OCI-LY7 (cell line): ENCODE results near the gene PGPEP1. TPM values are rescaled to one million over a fixed set of nuclear protein-coding genes. Genes with fewer than 3 reads are reported as not detected.

ENCODE experiments used
- BruUV-seq: library from RNA; stranded (reverse); fragments of 400-500 nt; replicated peaks from 2 replicates; lab custom pipeline; 2021; lab: Mats Ljungman, UMichigan
- CTCF ChIA-PET: fragments of 300-600 bp; sonication (Branson Sonifier 250); formaldehyde crosslinking; loops from one replicate; lab custom pipeline; 2022; ENCODE audit warnings: antibody characterized with exemption; ENCODE audit not compliant: unreplicated experiment; lab: Charles Lee
- POLR2A ChIA-PET: fragments of 300-600 bp; sonication (Branson Sonifier 250); formaldehyde crosslinking; loops from one replicate; lab custom pipeline; 2022; ENCODE audit warnings: antibody characterized with exemption; lab: Charles Lee
- DNase-seq: peaks from one replicate; pipeline ENCODE4 v3.0.0-alpha.2; 2015; ENCODE audit warnings: low spot score
- H2AFZ ChIP-seq: fragments of 200-600 bp; sonication (generic), shearing (Covaris generic); 2 replicates; pipeline ENCODE4 v1.6.1; 2014; ENCODE audit warnings: mild to moderate bottlenecking, antibody characterized with exemption, low read length, moderate library complexity
- H3K27ac ChIP-seq: fragments of 200-600 bp; sonication (generic); 2 replicates; pipeline ENCODE4 v1.5.1; 2014; ENCODE audit warnings: mixed run types, low read depth, mild to moderate bottlenecking, moderate library complexity, low read length, inconsistent platforms; ENCODE audit not compliant: poor library complexity, severe bottlenecking
- H3K36me3 ChIP-seq: fragments of 200-600 bp; sonication (generic); 2 replicates; pipeline ENCODE4 v1.6.1; 2014; ENCODE audit warnings: mild to moderate bottlenecking, antibody characterized with exemption, low read length, moderate library complexity, mixed read lengths; ENCODE audit not compliant: insufficient read depth
- H3K4me1 ChIP-seq: fragments of 200-600 bp; sonication (generic); 2 replicates; pipeline ENCODE4 v1.5.1; 2014; ENCODE audit warnings: mild to moderate bottlenecking, low read length; ENCODE audit not compliant: insufficient read depth, poor library complexity, severe bottlenecking
- H3K4me2 ChIP-seq: fragments of 200-600 bp; sonication (generic); 2 replicates; pipeline ENCODE4 v1.6.1; 2014; ENCODE audit warnings: mild to moderate bottlenecking, low read length
- H3K4me3 ChIP-seq: fragments of 200-600 bp; sonication (generic); 2 replicates; pipeline ENCODE4 v1.5.1; 2014; ENCODE audit warnings: mild to moderate bottlenecking, low read depth, low read length; ENCODE audit not compliant: poor library complexity, severe bottlenecking
- H3K79me2 ChIP-seq: fragments of 200-600 bp; sonication (generic); 2 replicates; pipeline ENCODE4 v1.6.1; 2016; ENCODE audit warnings: low read depth, mild to moderate bottlenecking, low read length, moderate library complexity, mixed read lengths; ENCODE audit not compliant: insufficient read depth
- H3K9me2 ChIP-seq: fragments of 200-600 bp; sonication (generic); 2 replicates; pipeline ENCODE4 v1.6.1; 2016; ENCODE audit warnings: mild to moderate bottlenecking, low read length, mixed read lengths; ENCODE audit not compliant: insufficient read depth
- H3K9me3 ChIP-seq: fragments of 200-600 bp; sonication (generic); 2 replicates; pipeline ENCODE4 v1.6.1; 2014; ENCODE audit warnings: mild to moderate bottlenecking, mixed run types, low read length, mixed read lengths
- H4K20me1 ChIP-seq: fragments of 200-600 bp; sonication (generic); 2 replicates; pipeline ENCODE4 v1.6.1; 2014; ENCODE audit warnings: mild to moderate bottlenecking, antibody characterized with exemption, low read length, moderate library complexity, mixed read lengths; ENCODE audit not compliant: insufficient read depth
- EZH2phosphoT487 ChIP-seq: fragments of 200-600 bp; sonication (generic); IDR thresholded peaks from 2 replicates; pipeline ENCODE4 v1.6.1; 2018; ENCODE audit warnings: low read depth, borderline replicate concordance, mild to moderate bottlenecking, mixed run types, antibody characterized with exemption, low read length, moderate library complexity, mixed read lengths
- intact Hi-C: fragments of 100-400 bp; cut with micrococcal nuclease; formaldehyde crosslinking; loops from one replicate; pipeline ENCODE4 v1.10.0; 2022; ENCODE audit not compliant: unreplicated experiment
- total RNA-seq, 2 experiments: library from RNA; depleted of rRNA in 1 of 2; stranded (reverse); fragments of >200 nt in 1 of 2; shearing (Covaris generic) in 1 of 2; gene quantifications; 2 replicates each; pipeline ENCODE4 v1.2.3, GENCODE V29; 2014 to 2022
- TF ChIP-seq, protein P1 (sequence below): fragments of 200-600 bp; sonication (generic); conservative IDR thresholded peaks from 2 replicates; pipeline ENCODE4 v1.5.1; 2014; ENCODE audit warnings: mild to moderate bottlenecking, antibody characterized with exemption, low read length, moderate library complexity, mixed read lengths

PGPEP1 gene
- total RNA-seq, 2 experiments from 2014 or later = 15.2 to 44.1 TPM

DNA sequence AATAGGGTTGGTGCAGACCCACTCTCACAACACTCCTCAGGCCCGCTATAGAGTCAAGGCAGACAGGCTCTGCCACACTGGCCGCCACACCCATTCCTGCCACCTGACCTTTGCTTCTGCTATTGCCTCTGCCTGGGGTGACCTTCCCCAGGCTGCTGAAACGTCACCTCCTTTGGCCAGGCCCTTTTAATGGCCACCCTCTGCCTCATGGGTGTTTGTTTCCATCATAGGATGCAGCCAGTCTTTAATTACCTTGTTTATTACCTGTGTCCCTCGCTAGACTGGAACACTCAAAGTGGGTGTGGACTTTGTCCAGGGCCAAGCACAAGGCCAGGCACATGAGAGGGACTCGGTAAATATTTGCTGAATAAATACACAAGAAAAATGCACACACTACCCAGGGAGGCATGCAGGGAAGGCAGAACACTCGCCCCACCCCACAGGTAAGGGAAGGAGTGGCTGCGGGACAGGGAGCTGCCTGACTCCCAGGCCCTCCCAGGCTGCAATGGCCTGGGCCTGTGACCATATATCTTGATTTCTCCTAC, 20.7 kb upstream of the PGPEP1 start:
- Histone ChIP-seq H4K20me1 (no peaks in the 10 kb centered on the region; the same call in 1 of the 2 replicates), H3K4me3 (no peak overlapping the region), H3K36me3 (peaks cover 50% of the 10 kb centered on the region), H3K9me2 (no peaks in the 10 kb centered on the region), H3K9me3 (no peaks in the 10 kb centered on the region), H3K27ac (no peak overlapping the region), H3K4me2 (no peak overlapping the region), H2AFZ (no peak overlapping the region), H3K4me1 (peaks cover 44% of the 10 kb centered on the region), H3K79me2 (peaks cover 47% of the 10 kb centered on the region)
- no peak for DNase-seq
- CTCF ChIA-PET = no interaction called here
- POLR2A ChIA-PET = interaction anchor here (4.0 kb wide), 1 partner anchor 39 kb away, joined by 44 read pairs; the partner anchor contains the start of gene JUND
- TF ChIP-seq, protein P1, sequence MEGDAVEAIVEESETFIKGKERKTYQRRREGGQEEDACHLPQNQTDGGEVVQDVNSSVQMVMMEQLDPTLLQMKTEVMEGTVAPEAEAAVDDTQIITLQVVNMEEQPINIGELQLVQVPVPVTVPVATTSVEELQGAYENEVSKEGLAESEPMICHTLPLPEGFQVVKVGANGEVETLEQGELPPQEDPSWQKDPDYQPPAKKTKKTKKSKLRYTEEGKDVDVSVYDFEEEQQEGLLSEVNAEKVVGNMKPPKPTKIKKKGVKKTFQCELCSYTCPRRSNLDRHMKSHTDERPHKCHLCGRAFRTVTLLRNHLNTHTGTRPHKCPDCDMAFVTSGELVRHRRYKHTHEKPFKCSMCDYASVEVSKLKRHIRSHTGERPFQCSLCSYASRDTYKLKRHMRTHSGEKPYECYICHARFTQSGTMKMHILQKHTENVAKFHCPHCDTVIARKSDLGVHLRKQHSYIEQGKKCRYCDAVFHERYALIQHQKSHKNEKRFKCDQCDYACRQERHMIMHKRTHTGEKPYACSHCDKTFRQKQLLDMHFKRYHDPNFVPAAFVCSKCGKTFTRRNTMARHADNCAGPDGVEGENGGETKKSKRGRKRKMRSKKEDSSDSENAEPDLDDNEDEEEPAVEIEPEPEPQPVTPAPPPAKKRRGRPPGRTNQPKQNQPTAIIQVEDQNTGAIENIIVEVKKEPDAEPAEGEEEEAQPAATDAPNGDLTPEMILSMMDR = no peak
- TF ChIP-seq EZH2phosphoT487 = no peak
- intact Hi-C loops = no loop called here
- BruUV-seq = no TSS peak

DNA sequence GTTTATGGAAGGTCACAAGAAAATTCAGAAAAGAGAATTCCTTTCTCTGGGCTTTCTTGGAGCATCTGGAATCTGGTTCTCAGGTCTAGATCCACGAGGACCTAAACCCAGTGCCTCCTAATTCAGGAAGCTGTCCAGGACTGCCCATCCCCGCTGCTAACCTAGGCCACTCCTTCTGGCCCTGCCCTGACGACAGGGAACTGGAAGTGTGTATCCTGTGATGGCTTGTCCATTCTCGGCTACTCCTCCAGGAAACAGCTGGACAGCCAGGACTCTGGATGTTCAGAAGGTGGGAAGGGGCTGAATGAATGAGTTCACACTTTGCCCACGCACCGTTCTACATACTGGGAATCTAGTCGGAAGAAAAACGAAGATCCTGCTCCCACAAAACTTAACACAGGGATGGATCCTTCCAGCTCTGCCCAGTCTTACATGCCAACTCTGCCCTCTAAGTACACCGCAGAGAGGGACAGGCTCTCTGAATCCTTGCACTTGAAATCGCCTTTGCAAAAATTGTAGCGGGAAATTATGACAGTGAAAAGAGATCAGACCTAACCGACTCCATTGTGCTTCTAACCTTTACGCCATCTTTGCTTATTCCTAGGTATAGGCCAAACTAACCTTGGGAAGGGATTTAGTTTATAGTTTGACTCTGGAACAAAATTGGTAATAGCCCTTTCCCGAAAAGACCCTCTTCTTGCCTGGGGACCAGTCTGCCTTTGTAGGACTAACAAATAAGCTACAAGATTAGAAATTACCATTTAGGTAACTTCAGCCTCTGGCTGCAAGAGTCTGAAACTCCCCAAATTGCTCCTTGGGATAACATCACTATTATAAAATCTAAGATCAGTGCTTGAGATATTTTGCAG, 19.3 kb upstream of the PGPEP1 start:
- Histone ChIP-seq H3K4me1 (peaks cover 54% of the 10 kb centered on the region), H3K36me3 (peaks cover 38% of the 10 kb centered on the region), H3K27ac (peak overlapping the region; percentile 83), H3K4me2 (peak overlapping the region; percentile 97), H2AFZ (no peak overlapping the region), H3K9me2 (no peaks in the 10 kb centered on the region), H4K20me1 (no peaks in the 10 kb centered on the region; the same call in 1 of the 2 replicates), H3K9me3 (no peaks in the 10 kb centered on the region), H3K4me3 (peak overlapping the region; percentile 89), H3K79me2 (peaks cover 47% of the 10 kb centered on the region)
- intact Hi-C loops = no loop called here
- TF ChIP-seq, protein P1 = no peak
- no peak for TF ChIP-seq EZH2phosphoT487
- DNase-seq = no peak
- ChIA-PET POLR2A (interaction anchor here (0.8 to 4.0 kb wide), 5 partner anchors 16 to 46 kb away, joined by 3 to 44 read pairs (median 7); partner anchors contain the start of gene JUND), CTCF (interaction anchor here (0.6 to 2.2 kb wide), 4 partner anchors 11 to 42 kb away, joined by 3 to 16 read pairs (median 8); partner anchors contain the start of gene JUND)
- no TSS peak for BruUV-seq
